ENCODE results near the gene CRY2. TPM values are rescaled to one million over a fixed set of nuclear protein-coding genes. Genes with fewer than 3 reads are reported as not detected.
A peak's percentile ranks its signal among the peaks of the same experiment; 100 is the strongest.

CRY2 gene
- total and polyA plus RNA-seq, 2 of the 8 experiments (the other 6 are each of a cell fraction or from before 2014, with no cell fraction given): 8.0 to 9.4 TPM

DNA sequence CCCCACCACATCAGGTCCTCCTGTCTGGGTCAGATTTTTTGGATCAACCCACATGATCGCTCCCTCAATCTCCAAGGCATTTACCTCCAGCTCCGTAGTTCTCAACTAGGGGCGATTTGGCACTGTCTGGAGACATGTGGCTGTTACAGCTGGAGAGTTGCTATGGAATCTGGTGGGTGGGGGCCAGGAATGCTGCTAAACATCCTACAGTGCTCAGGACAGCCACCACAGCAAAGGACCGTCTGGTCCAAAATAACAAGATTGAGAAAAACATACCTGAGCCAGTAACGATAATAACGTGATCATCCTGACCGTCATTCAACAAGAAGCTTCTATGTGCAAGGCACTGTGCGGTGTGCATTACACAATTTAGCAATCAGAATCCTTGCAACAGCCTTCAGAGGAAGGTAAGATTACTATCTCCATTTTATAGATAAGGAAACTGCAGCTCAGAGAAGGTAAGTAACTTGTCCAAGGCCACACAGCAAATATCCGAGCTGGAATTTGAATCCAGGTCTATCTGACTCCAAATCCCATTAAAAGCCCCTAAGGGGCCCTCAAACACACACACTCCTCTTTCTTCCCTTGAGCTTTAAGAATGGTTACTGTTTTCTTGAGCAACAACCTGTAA is 14.3 kb upstream of the CRY2 start:
- ChIA-PET POLR2A (ENCODE audit: partially characterized antibody) (interaction anchor here (1.3 kb wide), 1 partner anchor 23 kb away, joined by 3 read pairs; no protein-coding TSS in a partner anchor), CTCF (ENCODE audit: partially characterized antibody) (interaction anchor here (1.1 to 8.5 kb wide), 4 partner anchors 11 to 61 kb away, joined by 3 to 50 read pairs (median 5); no protein-coding TSS in a partner anchor)
- Histone ChIP-seq H3K79me1 (ENCODE audit: low read depth, low read length) (no peaks in the 10 kb centered on the region), H2BK120ac (replicated peaks; ENCODE audit: low read depth, low read length) (no peak overlapping the region), H3K27ac (ENCODE audit: low read depth, low read length) (no peak overlapping the region), H4K91ac (replicated peaks; ENCODE audit: insufficient read length, low read length) (no peak overlapping the region), H3K23ac (ENCODE audit: insufficient read length) (no peak overlapping the region), H2AFZ (ENCODE audit: low read length) (no peak overlapping the region), H3K4me1 (replicated peaks in 1 of 4; ENCODE audit: control insufficient read depth in 3 of 4, insufficient read depth in 4 of 4, low read length in 3 of 4) (no peaks in the 10 kb centered on the region), H2BK5ac (ENCODE audit: low read depth, low read length) (no peak overlapping the region), H2BK15ac (ENCODE audit: low read length) (no peak overlapping the region), H3K14ac (ENCODE audit: insufficient read length) (no peak overlapping the region), H3K4me2 (ENCODE audit: insufficient read depth in 1 of 2, low read depth in 2 of 2, low read length in 2 of 2) (no peak overlapping the region), H3K23me2 (ENCODE audit: low read depth, low read length) (no peaks in the 10 kb centered on the region), H2BK12ac (ENCODE audit: low read depth, low read length) (no peak overlapping the region), H4K5ac (ENCODE audit: insufficient read length, low read depth, low read length) (no peak overlapping the region), H3K79me2 (ENCODE audit: control insufficient read depth in 1 of 2, insufficient read depth in 2 of 2, low read length in 2 of 2) (no peaks in the 10 kb centered on the region), H3K27me3 (replicated peaks in 1 of 4; ENCODE audit: control insufficient read depth in 3 of 4, extremely low read depth in 1 of 4, insufficient read depth in 3 of 4, low read length in 3 of 4) (no peaks in the 10 kb centered on the region), H4K8ac (ENCODE audit: extremely low read depth, insufficient read depth, low read length) (no peak overlapping the region), H3K9me3 (ENCODE audit: insufficient read depth in 2 of 2, low read depth in 1 of 2, low read length in 1 of 2) (no peaks in the 10 kb centered on the region), H3K18ac (ENCODE audit: extremely low read depth, low read length) (no peak overlapping the region), H3K4me3 (ENCODE audit: extremely low read depth in 1 of 4, insufficient read depth in 2 of 4, low read depth in 3 of 4, low read length in 4 of 4) (no peak overlapping the region), H3K9ac (replicated peaks in 1 of 4; ENCODE audit: extremely low read depth in 1 of 4, low read depth in 3 of 4, low read length in 3 of 4) (no peak overlapping the region), H2AK5ac (ENCODE audit: low read depth, low read length) (no peak overlapping the region), H3K4ac (replicated peaks; ENCODE audit: insufficient read length, low read depth, low read length) (no peak overlapping the region), H3K36me3 (ENCODE audit: control insufficient read depth in 2 of 4, insufficient read depth in 4 of 4, low read length in 3 of 4) (no peaks in the 10 kb centered on the region), H3K56ac (replicated peaks; ENCODE audit: insufficient read length, low read depth, low read length) (no peak overlapping the region), H2BK20ac (ENCODE audit: low read length) (no peak overlapping the region), H4K20me1 (replicated peaks in 1 of 2; ENCODE audit: control insufficient read depth in 1 of 2, insufficient read depth in 2 of 2, low read length in 2 of 2) (no peaks in the 10 kb centered on the region)
- WGBS, 2 experiments (ENCODE audit: extremely low coverage in 1 of 2, insufficient coverage in 1 of 2, insufficient read length in 1 of 2, insufficient replicate concordance in 2 of 2, low coverage in 1 of 2, low lambda C conversion rate in 2 of 2, missing lambda C conversion rate in 1 of 2): 88% methylated on average over 9 of the region's 9 CpGs; no CpG with 5 or more reads in 1 of the 2 experiments
- FAIRE-seq (no peak), DNase-seq (ENCODE audit: low read depth in 1 of 2, low spot score in 2 of 2) (no peak)
- TF ChIP-seq ZNF274 (IDR thresholded peaks at IDR 0.05; ENCODE audit: borderline replicate concordance, extremely low read depth, low read length): no peak
- no peak for TF ChIP-seq SIRT6 (IDR thresholded peaks at IDR 0.05; ENCODE audit: low read length)
- no peak for TF ChIP-seq KDM4A (IDR thresholded peaks at IDR 0.05; ENCODE audit: low read depth, low read length, severe bottlenecking)
- peak; percentile 83; the same call in 1 of the 2 replicates for TF ChIP-seq KDM1A (IDR thresholded peaks at IDR 0.05; ENCODE audit: borderline replicate concordance, low read length)

Data from H1 (cell line).